Fibroblast of skin of right biceps (primary cell): ENCODE data around the gene SOHLH1.

Source experiments
- DNase-seq: peaks from one replicate; pipeline ENCODE4 v3.0.0-alpha.2; 2013

The SOHLH1 gene

DNA sequence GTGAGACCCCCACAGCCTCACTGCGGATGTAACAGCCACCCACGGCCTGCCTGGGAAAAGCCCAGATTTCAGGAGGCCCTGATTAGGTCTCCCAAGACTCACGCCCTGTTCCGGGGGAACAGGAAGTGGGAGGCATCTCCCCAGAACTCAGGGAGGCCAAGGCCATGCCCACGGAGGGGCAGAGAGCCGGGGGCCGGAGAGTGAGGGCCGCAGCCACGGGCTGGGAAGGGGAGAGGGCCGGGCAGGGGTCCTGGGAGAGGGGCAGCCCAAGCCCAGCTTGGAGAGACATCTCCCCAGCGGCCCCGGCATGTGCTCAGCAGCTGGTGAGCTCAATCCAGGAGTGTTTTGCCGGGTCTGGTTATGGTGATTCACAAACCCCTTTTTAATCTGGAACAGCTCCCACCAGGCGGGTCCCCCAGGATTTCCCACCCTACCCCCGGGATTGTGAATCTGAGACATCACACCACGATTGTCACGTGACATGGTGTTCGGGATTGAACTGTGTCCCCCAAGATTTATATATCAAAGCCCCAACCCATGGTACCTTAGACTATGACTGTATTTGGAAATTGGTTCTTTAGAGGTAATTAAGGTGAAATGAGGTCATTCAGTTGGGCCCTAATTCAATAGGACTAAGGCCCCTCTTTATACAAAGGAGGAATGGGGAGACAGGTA lies 29.3 kb upstream of the SOHLH1 start:
- no peak for DNase-seq

DNA sequence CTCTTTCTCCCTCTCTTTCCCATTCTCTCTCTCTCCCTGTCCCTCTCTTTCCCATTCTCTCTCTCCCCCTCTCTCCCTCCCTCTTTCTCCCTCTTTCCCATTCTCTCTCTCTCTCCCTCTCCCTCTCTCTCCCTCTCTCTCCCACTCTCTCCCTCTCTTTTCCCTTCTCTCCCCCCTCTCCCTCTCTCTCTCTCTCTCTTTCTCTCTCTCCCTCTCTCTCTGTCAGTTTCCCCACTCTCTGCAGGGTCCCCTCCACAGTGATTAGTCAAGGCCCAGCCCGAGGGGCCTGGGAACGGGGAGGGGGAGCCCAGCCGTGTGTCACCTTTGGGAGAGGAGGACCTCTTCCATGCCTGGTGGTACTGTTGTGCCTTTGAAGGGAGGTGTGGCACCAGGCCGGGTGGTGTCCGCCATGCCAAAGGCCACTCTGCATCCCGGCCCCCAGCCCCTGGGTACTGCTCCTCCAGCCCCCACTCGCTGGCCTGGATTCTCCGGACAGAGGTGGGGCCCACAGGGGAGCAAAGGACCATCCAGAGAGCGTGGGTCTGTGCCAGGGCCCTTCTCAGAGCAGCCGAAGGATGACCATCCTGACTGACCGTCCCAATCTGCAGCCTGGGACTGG lies 28.1 kb upstream of the SOHLH1 start:
- DNase-seq, result no peak

DNA sequence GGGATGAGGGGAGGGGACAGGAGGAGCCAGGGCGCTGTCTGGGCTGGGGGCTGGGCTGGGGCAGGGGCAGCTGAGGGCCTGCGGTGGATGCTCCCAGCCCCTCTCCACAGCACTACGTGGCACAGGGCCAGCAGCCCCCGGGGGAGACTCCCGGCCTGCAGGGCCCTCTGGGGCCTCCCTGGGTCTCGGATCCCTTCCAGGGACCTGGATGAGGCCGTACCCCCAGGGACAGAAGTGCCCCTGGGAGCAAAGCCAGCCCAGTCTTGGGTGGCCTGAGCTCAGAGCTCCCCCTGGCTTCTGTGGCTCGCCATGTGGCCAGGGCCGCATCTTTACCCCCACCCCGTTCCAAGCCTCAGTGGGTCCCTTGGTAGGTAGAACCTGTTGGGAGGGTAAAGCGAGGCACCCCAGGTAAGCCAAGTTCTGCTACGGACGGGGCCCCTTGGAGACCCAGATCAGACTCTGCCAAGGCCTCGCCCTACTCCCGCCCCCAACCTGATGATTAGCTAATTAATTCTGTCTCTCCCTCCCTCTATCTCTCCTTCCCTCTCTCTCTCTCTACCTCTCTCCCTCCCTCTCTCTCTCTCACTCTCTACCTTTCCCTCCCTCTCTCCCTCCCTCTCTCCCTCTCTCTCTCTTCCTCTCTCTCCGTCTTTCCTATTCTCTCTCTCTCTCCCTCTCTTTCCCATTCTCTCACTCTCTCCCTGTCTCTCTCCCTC lies 27.0 kb upstream of the SOHLH1 start:
- DNase-seq, result no peak

DNA sequence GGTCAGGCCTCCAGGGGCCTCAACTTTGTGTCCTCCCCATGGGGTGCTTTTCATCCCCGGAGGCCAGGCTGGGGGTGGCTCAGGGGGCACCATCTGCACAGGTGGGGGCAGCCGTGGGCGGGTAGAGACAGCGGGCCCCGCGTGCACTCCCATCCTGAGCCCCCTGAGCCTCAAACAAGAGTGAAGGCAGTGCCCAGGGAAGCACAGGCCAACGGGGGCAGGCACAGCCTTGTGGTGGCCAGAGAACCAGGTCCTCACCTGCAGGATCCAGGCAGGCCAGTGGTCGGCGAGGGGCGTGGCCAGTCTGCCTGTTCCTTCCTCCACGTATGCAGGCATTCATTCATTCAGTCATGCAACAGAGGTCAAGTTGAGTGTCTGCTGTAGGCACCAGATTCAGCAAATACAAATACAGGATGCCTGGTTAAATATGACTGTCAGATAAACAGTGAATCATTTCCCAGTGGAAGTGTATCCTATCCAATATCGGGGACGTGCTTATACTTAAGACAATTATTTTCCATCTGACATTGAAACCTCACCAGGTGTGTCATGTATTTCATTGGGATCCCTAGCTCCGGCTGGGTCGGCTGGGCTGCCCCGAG lies 25.0 kb upstream of the SOHLH1 start:
- DNase-seq, result no peak

DNA sequence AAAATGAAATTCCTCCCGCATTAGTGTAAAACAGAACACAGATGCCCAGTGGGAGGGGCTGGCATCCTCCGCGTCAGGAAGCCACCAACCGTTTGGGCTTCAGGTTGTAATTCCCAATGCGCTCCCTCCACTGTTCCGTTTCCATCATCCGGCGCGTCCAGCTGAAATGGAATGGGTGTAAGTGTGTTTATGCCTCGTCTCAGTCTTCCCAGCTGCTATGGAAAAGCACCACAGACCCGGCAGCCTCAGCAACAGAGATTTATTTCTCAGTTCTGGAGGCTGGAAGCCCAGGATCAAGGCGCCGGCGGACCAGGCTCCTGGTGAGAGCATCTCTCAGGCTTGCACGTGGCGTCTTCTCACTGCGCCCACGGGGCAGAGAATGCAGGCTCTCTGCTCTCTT lies 23.1 kb upstream of the SOHLH1 start:
- no peak for DNase-seq

DNA sequence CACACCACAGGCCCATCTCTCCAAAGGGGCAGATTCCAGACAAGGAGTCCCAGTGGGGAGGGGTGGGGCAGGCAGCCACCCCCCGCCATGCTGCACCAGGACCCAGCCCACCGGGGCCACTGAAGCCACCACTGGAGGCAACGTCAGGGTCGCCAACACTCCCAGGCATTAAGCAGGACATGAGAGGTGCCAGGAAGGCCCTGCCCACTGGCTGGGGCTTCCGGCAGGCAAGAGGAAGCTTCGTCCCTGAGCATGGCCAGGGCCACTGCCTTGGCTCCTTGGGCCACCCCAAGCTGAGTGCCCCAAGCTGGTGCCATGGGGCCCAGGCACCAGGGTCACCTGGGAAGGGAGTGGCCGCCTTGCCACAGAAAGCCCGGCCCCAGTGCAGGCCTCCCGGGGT lies 20.2 kb upstream of the SOHLH1 start:
- DNase-seq, result no peak

DNA sequence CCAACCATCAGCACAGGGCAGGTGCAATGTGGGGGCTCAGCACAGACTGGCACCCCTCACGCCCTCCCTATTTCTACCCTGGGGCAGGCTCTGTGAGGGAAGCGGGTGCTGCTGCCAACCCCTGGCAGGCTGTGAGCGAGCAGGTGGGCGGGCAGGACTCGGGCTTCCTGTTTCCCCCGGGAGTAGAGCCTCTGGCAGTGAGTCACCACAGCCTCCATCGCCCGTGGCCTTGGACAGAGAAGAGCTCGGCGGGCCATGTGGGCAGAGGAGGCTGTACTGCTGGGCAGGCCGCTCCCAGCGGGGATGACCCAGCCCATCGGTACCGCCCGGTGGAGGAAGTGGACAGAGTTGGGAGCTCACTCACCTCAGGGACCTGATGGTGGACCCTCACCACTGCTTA lies 19.3 kb upstream of the SOHLH1 start:
- DNase-seq, result no peak

DNA sequence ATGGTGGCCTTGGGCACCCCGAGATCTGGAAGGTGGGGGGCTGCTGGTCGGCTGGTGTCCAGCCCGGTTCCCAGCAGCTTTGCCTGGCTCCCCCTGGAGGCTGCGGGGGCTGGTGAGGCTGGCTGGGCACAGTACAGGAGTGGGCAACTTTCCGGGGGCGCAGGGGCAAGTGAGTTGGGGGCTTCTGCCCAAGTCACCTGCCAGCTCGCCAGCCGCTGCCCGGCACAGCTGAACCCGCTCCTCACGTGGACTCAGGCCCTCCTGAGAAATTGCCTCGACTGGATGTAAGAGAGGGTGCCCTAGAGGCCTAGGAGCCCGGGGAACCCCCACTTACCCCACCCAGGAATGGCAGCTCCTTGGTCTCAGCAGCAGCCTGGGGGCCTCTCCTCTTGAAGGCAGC lies 18.1 kb upstream of the SOHLH1 start:
- DNase-seq, result no peak

DNA sequence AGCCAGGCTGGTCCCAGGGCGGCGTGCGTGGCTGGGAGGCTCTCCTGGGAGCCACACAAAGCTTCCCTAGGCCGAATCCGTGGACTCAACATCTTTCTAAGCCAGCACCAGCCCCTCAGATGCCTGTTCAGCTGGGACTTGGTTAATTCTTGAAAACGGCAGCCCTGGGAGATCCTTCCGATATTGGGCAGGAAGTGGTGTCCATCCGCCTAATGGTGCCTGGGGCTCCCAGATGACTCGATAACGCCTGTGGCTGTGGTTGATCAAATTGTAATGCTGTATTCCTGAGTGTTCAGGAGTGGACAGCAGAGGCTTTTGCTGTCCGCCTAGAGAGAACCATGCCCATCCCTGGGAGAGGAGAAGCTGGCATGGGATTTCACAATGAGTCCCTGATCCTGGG lies 16.8 kb upstream of the SOHLH1 start:
- DNase-seq, result no peak

DNA sequence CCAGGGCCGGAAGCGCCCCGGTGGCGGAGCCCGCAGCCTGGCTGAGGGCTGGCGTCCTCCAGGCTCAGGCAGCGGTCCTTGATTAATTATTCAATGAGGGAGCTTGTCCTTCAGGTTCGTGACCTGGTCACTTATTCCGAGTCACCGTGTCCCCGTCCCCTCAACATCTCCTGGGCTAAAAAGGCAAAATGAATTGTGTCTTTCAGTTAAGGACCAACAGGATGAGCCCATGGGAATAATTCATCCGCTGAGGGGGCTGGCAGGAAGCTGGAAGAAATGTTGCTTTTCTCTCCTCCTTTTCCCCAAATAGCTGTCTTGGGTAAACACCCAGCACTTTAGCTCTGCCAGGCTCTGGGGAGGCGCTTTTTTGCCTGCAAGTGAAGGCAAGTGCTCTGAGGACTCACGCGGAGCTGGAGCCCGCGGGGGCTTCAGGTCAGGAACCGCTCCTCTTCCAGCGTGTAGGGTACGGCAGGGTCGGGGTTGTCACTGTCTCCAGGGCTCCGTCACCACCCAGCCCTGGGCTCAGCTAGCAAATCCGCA lies 15.8 kb upstream of the SOHLH1 start:
- DNase-seq, result no peak

DNA sequence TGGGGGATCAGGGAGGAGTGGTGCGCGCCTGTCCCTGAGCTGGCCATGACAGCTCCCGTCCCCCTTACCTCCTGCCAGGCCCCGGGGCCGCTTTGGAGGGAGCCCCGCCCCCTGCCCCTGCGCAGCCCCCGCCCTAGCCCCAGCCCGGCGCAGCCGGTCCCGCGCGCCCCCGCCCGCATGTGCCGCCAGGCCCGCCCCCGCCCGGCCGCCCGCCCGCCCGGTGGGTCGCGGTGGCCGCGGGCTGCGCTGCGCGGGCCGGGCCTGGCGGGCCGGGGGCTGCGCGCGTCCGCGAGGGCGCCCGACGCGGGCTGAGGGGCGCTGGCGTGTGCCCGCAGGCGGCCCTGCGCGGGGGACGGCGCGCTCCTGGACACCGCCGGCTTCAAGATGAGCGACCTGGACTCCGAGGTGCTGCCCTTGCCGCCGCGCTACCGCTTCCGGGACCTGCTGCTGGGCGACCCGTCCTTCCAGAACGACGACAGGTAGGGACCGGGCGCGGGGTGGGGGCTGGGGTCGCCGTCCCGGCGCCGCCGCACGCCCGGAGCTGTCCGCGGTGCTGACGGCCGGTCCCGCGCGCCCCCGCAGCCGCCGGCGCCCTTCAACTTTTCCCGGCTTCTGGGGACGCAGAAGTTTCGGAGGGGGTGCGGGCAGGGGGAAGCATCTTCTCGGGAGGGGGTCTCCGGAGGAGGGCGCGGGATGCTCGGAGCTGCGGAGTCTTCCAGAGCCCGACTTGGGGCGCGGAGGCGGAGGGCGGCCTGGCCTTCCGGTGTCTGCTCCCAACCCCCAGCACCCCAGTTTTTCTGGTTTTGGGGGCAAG lies 15.2 kb upstream of the SOHLH1 start:
- DNase-seq, result no peak

DNA sequence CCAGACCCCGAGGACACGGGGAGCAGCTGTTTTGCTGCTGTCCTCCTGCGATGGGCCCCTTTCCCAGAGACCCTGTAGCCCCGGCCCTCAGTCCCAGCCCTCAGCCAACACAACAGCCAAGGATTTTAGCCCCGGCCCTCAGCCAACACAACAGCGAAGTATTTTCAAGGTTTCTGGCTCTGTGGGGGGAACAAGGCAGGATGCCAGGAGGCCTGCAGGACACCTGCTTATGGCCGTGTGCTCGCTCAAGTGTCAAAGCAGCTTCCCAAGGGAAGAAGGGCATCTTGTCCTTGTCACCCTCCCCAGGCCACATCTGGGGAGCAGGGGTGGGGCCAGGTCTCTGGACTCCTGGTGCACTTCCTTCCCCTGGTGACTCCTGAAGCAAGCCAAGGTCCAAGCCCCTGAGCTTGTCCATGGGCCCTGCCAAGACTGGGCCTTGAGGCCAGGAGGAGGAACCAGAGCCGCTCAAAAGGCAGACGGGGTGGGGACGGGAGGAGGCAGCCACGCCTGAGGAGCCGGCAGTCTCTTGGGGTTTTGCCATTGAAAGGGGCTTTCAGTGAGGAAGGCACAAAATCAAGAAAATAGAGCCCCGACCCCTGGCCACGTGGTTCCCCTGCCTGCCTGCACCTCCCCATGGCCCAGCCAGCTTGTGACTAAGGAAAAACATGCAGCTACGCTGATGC lies 13.5 kb upstream of the SOHLH1 start:
- no peak for DNase-seq

DNA sequence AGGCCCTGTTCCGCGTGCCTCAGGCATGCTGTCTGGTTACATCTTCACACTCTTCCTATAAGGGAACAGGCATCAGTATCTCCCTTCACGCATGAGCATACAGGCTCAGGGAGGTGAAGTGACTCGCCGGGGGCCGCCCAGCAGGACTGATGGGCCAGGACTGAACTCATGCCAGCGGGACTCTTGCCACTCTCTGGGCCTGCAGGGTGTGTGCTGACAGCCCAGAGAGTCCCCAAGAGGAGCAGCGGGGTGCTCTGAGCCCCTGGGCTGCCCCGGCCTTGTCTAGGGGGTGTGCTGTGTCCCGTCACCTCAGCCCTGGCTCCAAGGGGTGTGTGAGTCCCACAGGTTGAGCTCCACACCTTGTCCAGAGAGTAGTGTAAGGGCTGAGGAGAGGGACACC lies 12.6 kb upstream of the SOHLH1 start:
- no peak for DNase-seq

DNA sequence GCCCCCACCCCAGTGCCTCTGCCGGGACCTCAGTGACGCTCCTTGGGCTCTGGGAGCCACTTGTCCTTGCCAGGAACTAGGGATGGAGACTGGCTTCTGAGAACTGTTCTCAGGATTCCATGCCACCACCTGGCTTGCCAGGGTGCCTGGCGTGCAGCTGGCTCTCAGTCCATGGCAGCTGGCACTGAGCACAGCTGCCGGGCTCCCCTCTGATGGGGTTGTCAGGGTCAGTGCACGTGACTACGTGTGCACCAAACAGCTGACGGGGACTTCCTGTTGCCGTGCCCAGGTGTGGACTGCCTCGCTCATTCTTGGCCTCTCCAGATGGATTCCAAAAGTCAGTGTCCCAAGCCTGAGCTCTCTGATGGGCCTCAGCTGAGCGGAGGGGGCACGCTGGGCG lies 12.1 kb upstream of the SOHLH1 start:
- no peak for DNase-seq

DNA sequence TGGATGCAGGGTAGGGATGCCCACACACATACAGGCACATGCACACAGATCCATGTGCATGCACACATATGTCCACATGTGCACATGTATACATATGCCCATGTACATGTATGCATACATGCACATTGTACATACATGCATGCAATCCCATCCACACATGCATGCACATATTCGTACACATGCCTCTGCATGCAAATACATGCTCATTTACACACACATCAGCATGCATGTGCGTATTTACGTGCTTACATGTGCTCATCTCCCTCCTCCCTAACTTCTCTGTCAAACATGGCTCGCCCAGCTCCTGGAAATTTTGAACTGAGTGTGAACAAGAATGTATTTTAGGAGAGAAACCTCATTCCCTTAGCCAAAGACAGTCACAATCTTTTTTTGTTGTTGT lies 8.9 kb upstream of the SOHLH1 start:
- DNase-seq, result no peak

DNA sequence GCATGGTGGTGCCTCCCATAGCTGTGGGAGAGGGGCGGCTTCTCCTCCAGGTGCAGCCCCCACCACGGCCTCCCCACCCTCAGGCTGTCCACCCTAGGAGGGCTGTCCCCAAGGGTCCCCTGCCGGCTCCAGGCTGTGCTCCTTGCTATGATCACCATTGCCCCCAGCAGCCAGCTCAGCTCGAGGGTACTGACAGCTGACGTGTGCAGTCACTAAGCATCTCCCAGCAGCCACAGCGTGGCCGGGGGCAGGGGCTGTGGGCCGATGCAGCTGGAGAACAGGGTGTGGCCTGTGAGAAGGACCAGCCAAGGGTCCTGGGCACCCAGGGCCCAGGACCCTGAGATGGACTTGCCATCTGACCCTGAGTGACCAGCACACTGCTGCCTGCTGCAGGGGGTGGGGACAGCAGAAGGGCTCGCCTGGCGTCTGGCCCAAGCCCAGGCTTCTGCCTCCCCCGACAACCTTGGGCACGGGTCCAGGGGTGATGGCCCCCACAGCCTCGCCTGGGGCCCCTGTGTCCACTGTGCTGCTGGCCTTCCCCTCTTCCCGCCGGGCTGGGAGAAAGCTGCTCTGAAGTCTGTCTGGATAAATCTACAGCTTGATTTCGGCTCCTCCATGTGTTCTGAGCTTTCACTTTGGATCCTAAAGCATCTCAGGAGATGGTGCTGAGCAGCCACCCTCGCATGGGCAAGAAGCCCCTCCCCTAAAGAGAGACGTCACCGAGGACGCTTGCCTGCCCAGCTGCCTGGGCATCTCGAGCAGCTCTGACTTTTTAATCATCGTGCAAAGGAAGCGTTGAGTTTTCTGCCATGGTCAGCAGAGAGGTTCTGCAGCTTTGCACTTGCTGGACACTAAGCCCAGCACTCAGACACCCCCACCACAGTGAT lies 8.2 kb upstream of the SOHLH1 start:
- DNase-seq, result no peak

DNA sequence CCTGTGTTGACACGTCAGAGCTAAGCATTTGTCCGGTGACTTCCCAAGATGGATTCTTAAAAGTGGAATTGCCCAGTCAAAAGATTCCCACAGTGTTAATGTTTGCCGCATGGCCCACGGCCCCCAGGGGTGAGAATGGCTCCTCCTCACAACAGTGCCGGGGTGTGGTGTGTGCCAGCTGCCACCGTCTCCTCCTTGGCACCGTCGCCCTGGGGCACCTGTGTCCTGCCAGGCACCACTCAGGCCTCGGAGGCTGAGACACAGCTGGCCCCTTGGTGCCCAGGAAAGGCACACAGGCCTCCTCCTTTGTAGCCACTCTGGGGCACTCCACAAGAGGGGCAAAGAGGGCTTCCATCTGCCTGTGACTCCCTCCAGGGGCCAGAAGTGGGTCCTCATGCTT lies 7.0 kb upstream of the SOHLH1 start:
- no peak for DNase-seq

DNA sequence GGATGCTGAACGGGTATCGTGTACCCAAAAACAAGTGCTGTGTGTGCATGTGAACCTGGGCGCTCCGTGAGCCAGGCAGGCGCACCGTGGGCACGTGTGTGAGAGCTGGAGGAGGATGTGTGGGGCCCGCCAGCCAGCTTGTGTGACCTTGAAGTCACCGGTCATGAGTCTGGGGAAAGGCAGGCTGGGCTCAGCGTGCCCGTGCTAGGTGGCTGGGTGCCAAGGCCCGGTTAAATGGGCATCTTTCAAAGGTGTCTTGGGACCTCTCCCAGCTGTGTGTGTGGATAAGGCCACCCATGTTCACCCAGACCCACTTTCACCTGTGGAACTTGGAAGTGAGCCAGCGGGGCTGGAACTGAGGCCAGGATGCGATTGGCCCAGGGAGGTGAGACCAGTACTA lies 6.1 kb upstream of the SOHLH1 start:
- DNase-seq, result no peak

DNA sequence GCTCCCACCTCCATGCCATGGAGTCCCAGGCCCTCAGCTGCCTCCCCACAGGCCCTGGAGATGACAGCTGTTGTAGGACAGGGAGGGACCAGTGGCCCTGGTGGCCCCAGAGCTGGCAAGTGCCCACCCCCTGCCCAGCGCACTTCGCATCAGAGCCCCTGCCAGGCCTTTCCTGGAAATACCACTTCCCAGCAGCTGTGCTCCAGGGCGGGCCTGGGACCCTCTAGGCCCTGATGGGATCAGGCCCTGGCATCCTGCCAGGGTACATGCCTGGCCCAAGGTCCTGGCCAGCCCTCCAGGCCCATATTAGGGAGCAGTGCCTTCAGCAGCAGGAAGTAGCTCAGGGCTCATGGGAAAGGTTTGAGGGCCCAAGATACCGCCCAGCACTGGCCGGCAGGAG lies 5.2 kb upstream of the SOHLH1 start:
- no peak for DNase-seq

DNA sequence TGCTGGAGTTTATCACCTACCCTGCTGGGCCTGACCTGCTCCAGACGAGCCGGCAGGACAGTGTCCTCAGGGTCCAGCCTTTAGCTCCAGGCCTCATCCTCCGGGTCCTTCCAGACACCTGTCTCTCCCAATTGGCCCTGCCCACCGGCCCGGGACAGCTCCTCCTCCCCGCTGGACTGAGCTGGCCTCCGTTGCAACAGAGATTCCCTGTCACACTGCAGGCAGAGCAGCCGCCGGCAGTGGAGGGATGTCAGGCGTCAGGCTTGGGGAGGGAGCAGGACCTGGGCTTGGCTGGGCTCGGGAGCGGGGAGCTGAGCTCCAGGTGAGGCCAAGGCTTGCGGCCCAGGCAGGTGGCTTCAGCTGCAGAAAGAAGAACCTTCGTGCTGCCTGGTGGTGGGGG lies 4.4 kb upstream of the SOHLH1 start:
- no peak for DNase-seq
